Measurements from ENCODE around the gene C2orf92.

Gene C2orf92

DNA sequence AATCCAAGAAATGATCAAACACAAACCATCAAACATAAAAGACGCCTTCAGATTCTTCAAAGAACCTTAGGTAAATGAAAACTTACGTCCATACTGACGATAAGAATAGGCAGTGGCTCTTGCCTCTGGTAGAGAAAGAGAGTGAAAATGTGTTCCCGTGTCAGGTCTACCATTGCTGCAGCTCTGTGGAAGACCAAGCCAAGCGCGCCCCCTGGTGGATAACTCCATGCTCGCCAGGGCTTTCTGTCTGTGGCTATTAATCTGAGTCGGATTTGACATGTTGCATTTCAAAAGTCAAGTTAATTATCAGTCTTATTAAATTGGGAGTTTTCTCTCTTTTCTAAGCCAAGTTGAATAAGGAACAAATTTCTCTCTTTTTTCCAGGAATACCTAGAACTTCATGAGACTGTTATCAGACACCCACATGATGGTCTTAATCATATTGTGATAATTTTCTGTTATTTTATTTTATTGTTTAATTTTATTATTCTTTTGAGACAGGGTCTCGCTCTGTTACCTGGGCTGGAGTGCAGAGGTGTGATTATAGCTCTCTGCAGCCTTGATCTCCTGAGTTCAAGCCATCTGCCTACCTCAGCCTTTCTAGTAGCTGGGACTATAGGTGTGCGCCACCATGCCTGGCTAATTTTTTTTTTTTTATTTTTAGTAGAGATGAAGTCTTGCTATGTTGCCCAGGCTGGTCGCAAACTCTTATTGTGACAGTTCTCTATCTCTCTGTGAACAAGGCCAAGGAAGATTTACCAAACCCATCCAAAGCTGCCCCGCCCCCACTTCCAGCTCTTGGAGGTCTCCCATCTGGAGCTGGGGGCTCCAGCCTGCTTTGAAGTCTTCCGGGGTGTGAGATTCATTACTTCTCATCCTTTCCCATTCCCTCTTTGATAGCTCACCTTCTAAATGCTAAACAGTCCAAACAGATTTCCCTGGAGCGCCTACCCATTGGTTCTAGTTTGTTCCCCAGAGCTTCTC lies 28.0 kb downstream of the C2orf92 start:
- H3K4me3 ChIP-seq (ENCODE audit: low read depth, low read length), result no peak overlapping the region
- peak; percentile 65 for DNase-seq (ENCODE audit: low read depth)
- TF ChIP-seq, protein P1, sequence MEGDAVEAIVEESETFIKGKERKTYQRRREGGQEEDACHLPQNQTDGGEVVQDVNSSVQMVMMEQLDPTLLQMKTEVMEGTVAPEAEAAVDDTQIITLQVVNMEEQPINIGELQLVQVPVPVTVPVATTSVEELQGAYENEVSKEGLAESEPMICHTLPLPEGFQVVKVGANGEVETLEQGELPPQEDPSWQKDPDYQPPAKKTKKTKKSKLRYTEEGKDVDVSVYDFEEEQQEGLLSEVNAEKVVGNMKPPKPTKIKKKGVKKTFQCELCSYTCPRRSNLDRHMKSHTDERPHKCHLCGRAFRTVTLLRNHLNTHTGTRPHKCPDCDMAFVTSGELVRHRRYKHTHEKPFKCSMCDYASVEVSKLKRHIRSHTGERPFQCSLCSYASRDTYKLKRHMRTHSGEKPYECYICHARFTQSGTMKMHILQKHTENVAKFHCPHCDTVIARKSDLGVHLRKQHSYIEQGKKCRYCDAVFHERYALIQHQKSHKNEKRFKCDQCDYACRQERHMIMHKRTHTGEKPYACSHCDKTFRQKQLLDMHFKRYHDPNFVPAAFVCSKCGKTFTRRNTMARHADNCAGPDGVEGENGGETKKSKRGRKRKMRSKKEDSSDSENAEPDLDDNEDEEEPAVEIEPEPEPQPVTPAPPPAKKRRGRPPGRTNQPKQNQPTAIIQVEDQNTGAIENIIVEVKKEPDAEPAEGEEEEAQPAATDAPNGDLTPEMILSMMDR (IDR thresholded peaks at IDR 0.05; ENCODE audit: low read depth, low read length, missing control alignments), result peak; percentile 82

DNA sequence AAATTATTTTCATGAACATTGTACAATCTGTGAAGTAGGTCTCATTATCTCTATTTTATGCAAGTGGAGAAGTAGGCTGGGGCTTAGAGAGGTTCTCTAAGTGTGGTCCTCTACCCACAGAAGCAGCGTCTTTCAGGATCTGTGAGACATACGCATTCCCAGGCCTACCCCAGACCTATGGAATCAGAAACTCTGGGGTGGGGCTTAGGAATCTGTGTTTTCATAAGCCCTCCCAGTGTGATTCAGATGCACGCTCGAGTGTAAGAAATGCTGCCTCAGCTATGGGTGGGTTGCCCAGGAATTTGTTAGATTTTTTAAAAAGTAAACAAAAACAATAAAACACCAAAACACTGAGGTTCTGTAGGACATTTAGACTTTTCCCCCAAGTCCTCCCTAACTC lies 29.0 kb downstream of the C2orf92 start:
- TF ChIP-seq, protein P1 (IDR thresholded peaks at IDR 0.05; ENCODE audit: low read depth, low read length, missing control alignments), result no peak
- H3K4me3 ChIP-seq (ENCODE audit: low read depth, low read length), result no peak overlapping the region

DNA sequence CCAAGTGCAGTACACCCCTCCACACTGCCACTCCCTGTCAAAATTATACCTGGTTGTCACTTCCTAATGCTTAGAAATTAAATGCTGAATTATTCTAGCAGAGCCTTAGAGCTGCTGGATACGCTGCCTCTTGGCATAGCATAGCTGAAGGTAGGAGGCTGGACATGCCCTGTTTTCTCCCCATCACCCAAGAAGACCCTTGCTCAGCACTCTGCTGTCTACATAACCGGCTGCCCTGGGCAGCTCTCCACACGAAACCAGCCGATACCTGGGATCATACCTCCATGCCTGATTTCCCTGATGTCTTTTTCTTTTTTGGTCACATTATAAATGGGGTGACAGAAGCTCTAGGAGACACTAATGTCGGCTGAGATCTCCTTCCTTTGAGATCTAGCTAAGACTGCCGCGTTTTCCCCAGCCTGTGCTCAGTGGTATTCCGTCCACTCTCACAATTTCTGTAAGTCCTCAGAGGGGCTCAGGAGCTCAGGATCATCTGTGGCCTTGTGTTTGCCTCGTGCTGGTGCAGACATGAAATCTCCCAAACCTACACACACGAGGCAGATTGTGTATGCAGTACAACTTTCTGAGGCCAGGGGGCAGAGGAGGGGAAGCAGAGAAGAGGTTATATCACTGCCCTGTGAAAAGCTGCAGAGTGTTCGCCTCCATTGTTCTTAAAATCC lies 30.4 kb downstream of the C2orf92 start:
- TF ChIP-seq, protein P1 (IDR thresholded peaks at IDR 0.05; ENCODE audit: low read depth, low read length, missing control alignments), result peak; percentile 80
- H3K4me3 ChIP-seq (ENCODE audit: low read depth, low read length), result no peak overlapping the region
- no peak for DNase-seq (ENCODE audit: low read depth)

More for the DNA sequence above, 29.0 kb downstream of the C2orf92 start:
- no peak for DNase-seq (ENCODE audit: low read depth)

DNA sequence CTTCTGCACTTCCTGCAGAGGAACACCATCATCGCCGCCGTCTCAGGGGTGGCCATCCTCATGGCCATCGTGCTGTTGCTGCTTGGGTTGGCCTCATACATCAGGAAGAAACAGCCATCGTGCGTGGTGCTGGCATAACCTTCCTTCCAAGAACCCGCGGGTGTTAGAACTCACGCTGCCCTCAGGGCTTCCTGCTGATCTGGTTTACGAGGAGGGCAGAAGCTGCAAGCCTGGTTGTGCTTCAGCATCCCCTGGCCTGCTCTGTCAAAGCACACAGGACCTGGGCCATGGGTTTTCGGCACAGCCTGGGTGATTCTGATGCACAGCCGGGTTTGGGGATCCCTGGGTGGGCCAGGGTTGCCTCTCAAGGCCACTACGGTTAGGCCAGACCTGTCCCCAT lies 31.7 kb downstream of the C2orf92 start:
- H3K4me3 ChIP-seq (ENCODE audit: low read depth, low read length), result no peak overlapping the region
- TF ChIP-seq, protein P1 (IDR thresholded peaks at IDR 0.05; ENCODE audit: low read depth, low read length, missing control alignments), result no peak
- DNase-seq (ENCODE audit: low read depth), result no peak

DNA sequence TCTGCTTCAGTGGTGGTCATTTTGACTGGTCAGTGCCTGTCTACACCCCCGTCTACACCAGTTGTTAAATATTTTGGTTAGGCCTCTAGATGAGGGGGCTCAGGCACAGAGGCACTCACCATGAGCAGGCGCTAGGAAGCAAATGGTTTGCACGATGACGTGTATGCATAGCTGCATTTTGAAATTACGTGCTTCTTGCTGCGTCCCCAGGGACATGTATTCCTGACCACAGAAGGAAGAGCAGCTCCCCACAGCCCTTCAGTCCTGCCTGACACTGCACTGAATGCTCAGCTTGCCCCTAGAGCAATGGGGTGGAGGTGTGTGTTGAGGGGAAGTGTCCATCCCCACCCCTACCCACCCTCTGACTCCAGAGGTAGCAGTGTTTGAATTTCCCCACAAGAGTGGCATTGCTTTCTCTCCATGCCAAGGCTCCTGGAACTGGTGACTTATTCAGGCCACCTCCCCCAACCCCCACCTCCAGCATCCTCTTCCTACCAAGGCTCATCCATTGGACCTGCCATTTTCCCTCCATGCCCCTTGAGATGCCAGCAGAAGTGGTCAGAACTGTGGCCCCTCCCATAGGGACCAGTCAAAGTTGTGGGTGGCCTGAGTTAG lies 32.4 kb downstream of the C2orf92 start:
- no peak overlapping the region for H3K4me3 ChIP-seq (ENCODE audit: low read depth, low read length)
- DNase-seq (ENCODE audit: low read depth), result no peak
- TF ChIP-seq, protein P1 (IDR thresholded peaks at IDR 0.05; ENCODE audit: low read depth, low read length, missing control alignments), result no peak

DNA sequence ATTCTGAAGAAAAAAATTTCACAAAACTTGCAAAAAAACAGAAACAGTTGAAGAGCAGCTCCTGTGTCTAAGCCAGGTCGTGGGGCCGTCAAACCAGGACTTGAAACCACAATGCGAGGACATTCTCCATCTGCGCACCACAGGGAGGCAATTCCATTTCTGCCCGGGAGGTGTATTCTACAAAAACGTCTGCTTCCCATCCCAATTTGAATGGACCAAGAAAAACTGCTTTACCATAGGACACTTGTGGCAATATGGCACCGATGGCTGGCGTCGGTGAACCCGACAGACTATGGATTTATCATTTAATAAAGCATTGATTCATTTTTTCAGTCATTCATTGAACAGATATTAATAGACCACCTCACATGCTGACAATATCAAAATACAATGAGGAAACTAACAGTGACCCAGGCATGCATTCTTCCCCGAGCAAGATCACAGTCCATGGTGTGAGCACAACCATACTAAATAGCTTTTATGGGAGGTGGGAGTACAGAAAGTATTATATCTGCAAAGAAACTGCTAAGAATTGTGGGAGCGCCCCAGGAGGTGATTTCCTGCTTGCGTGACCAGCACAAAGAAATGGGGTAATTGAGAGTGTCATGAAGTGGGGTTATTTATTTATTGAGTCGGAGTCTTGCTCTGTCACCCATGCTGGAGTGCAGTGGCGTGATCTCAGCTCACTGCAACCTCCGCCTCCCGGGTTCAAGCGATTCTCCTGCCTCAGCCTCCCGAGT lies 33.4 kb downstream of the C2orf92 start:
- TF ChIP-seq, protein P1 (IDR thresholded peaks at IDR 0.05; ENCODE audit: low read depth, low read length, missing control alignments), result no peak
- DNase-seq (ENCODE audit: low read depth), result no peak
- H3K4me3 ChIP-seq (ENCODE audit: low read depth, low read length), result no peak overlapping the region
